CD4-positive, CD25-positive, alpha-beta regulatory T cell (primary cell): ENCODE results near the gene PRDX1. TPM values are rescaled to one million over a fixed set of nuclear protein-coding genes. Genes with fewer than 3 reads are reported as not detected.
"Not testable (repeated sequence)": the region's sequence is repeated elsewhere in the genome, so short reads cannot be mapped to it uniquely, and the experiment has no call there.

ENCODE experiments used
- ATAC-seq, 2 donors: fragments of 150-1000 bp; cut with Tn5 transposase; one replicate each; pipeline ENCODE4 v1.10.0; 2021; ENCODE audit warnings: low read depth in 2 of 2, moderate number of reproducible peaks in 2 of 2, moderate library complexity in 1 of 2
- DNase-seq, 3 donors: peaks; one replicate each; pipeline versions ENCODE4 v3.0.0 to v3.0.0-alpha.2; 2012 to 2022; ENCODE audit warnings: mixed read lengths in 1 of 3
- H3K27ac ChIP-seq: one replicate; pipeline ENCODE4 v1.7.0; 2013; ENCODE audit warnings: mild to moderate bottlenecking, low read length; ENCODE audit not compliant: insufficient read depth, poor library complexity, severe bottlenecking
- H3K27me3 ChIP-seq: one replicate; pipeline ENCODE4 v1.7.0; 2013; ENCODE audit warnings: low read length; ENCODE audit not compliant: control insufficient read depth, insufficient read depth
- H3K36me3 ChIP-seq: one replicate; pipeline ENCODE4 v1.7.0; 2013; ENCODE audit warnings: mild to moderate bottlenecking, low read length, moderate library complexity; ENCODE audit not compliant: control insufficient read depth, insufficient read depth
- H3K4me1 ChIP-seq: 2 replicates; pipeline ENCODE4 v1.7.0; 2013; ENCODE audit warnings: mild to moderate bottlenecking, low read length; ENCODE audit not compliant: insufficient read depth, control insufficient read depth, poor library complexity, severe bottlenecking
- H3K4me3 ChIP-seq: one replicate; pipeline ENCODE4 v1.7.0; 2013; ENCODE audit warnings: low read depth, mild to moderate bottlenecking, low read length, moderate library complexity
- H3K9me3 ChIP-seq, 2 experiments: 1 replicate in 1 of 2; 2 replicates in 1 of 2; pipeline ENCODE4 v1.7.0; 2013; ENCODE audit warnings: low read length in 2 of 2, mild to moderate bottlenecking in 1 of 2, moderate library complexity in 1 of 2; ENCODE audit not compliant: control insufficient read depth in 2 of 2
- H3K27ac Mint-ChIP-seq, 3 donors: one replicate each; pipeline ENCODE4 v1.8.0; 2020 to 2022; ENCODE audit warnings: mild to moderate bottlenecking in 3 of 3, mixed read lengths in 3 of 3, moderate library complexity in 2 of 3
- H3K27me3 Mint-ChIP-seq: one replicate; pipeline ENCODE4 v1.8.0; 2022; ENCODE audit warnings: mild to moderate bottlenecking, mixed read lengths
- H3K36me3 Mint-ChIP-seq: one replicate; pipeline ENCODE4 v1.8.0; 2020; ENCODE audit warnings: mixed read lengths
- H3K4me1 Mint-ChIP-seq, 4 donors: one replicate each; pipeline ENCODE4 v1.8.0; 2020 to 2022; ENCODE audit warnings: mixed read lengths in 4 of 4, mild to moderate bottlenecking in 1 of 4
- H3K4me3 Mint-ChIP-seq, 4 donors: one replicate each; pipeline ENCODE4 v1.8.0; 2020 to 2022; ENCODE audit warnings: mild to moderate bottlenecking in 4 of 4, mixed read lengths in 4 of 4, moderate library complexity in 3 of 4
- H3K9me3 Mint-ChIP-seq, 7 donors: one replicate each; pipeline ENCODE4 v1.8.0; 2020 to 2022; ENCODE audit warnings: mixed read lengths in 7 of 7, mild to moderate bottlenecking in 3 of 7, moderate library complexity in 2 of 7
- polyA plus RNA-seq, 4 donors: library from polyadenylated mRNA; unstranded; fragments of 300-500 nt; fragmentation: Illumina TruSeq; gene quantifications; one replicate each; pipeline ENCODE4 v1.2.3, GENCODE V29; 2021
- total RNA-seq: library from RNA; stranded (reverse); gene quantifications from one replicate; pipeline ENCODE4 v1.2.3, GENCODE V29; 2022

The PRDX1 gene
- total and polyA plus RNA-seq, 5 donors from 2014 or later: 96.7 to 384 (median 334) TPM

DNA sequence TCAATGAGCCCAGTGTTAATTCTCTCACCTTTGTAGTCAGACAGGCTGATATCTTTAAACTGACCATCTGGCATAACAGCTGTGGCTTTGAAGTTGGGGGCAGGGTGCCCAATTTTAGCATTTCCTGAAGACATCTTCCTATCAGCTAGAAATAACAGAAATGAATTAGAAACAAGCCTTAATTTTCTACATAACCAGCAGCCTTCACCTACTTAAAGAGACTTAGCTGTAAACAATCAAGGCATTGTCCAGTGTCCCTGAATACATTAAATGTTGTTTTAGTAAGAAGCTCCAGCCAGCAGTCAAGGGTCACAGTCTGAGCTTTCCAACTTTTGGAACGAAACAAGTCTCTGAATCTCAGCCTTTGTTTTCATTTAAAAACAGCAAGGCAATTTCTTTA, 2.8 kb downstream of the PRDX1 start:
- ATAC-seq: no peak
- H3K36me3 ChIP-seq: peaks cover 32% of the 10 kb centered on the region
- H3K9me3 Mint-ChIP-seq: no peaks in the 10 kb centered on the region
- peaks cover 15 to 47% (median 29%) of the 10 kb centered on the region in 4 donors for H3K4me1 Mint-ChIP-seq
- peak overlapping the region; percentile 60 for H3K4me3 ChIP-seq
- peak overlapping the region; percentile 76 to 95 (median 92) for H3K4me3 Mint-ChIP-seq
- no peak for DNase-seq
- H3K27ac ChIP-seq: no peak overlapping the region
- peaks cover 24% of the 10 kb centered on the region for H3K36me3 Mint-ChIP-seq
- no peaks in the 10 kb centered on the region for H3K27me3 ChIP-seq
- no peaks in the 10 kb centered on the region for H3K27me3 Mint-ChIP-seq
- peaks cover 32% of the 10 kb centered on the region for H3K4me1 ChIP-seq
- H3K27ac Mint-ChIP-seq: peak overlapping the region; percentile 57 to 83 (median 61)
- no peaks in the 10 kb centered on the region for H3K9me3 ChIP-seq

DNA sequence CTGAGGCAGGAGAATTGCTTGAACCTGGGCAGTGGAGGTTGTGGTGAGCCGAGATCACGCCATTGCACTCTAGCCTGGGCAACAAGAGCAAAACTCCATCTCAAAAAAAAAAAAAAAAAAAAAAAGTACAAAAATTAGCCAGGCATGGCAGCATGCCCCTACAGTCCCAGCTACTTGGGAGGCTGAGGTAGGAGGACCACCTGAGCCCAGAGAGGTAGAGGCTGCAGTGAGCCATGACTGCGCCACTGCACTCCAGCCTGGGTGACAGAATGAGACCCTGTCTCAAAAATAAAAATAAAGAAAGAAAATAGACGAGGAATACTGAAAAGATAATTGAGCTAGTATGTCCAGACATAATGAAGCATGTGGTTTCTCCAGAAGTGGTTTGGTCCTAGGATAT, 3.3 kb downstream of the PRDX1 start:
- DNase-seq, H3K27ac ChIP-seq, H3K9me3 ChIP-seq, H3K4me3 ChIP-seq, H3K27me3 ChIP-seq, H3K9me3 Mint-ChIP-seq, H3K27me3 Mint-ChIP-seq, ATAC-seq: not testable (repeated sequence)
- Mint-ChIP-seq H3K36me3 (peaks cover 29% of the 10 kb centered on the region), H3K27ac (peak overlapping the region in 1 of 3 donors; percentile 83), H3K4me3 (peak overlapping the region in 3 of 4 donors; percentile 76 to 95 (median 94)), H3K4me1 (peaks cover 15 to 47% (median 30%) of the 10 kb centered on the region in 4 donors)
- Histone ChIP-seq H3K36me3 (peaks cover 38% of the 10 kb centered on the region), H3K4me1 (peaks cover 32% of the 10 kb centered on the region)

DNA sequence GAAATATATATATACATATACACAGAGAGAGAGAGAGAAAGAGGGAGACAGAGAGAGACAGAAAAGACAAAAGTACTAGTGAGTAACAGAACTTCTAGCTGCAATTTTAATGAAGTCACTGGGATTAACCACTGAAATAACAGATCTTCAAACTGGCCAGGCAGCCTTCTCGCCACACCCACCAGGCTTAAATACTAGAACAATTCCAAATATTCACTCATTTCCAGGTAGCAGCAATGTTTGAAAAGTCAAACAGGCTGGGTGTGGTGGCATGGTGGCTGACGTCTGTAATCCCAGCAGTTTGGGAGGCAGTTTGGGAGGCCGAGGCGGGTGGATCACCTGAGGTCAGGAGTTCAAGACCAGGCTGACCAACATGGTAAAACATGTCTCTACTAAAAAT, 5.2 kb downstream of the PRDX1 start:
- H3K36me3 ChIP-seq: peaks cover 55% of the 10 kb centered on the region
- H3K4me1 Mint-ChIP-seq: peaks cover 9 to 36% (median 22%) of the 10 kb centered on the region in 4 donors
- peak overlapping the region in 2 of 4 donors; percentile 28 to 54 for H3K4me3 Mint-ChIP-seq
- H3K4me1 ChIP-seq: peaks cover 24% of the 10 kb centered on the region
- no peak for DNase-seq
- H3K9me3 Mint-ChIP-seq: no peaks in the 10 kb centered on the region
- peaks cover 31% of the 10 kb centered on the region for H3K36me3 Mint-ChIP-seq
- no peaks in the 10 kb centered on the region for H3K27me3 ChIP-seq
- no peak overlapping the region for H3K4me3 ChIP-seq
- H3K27ac Mint-ChIP-seq: peak overlapping the region; percentile 16 to 79 (median 38)
- H3K27me3 Mint-ChIP-seq: no peaks in the 10 kb centered on the region
- H3K27ac ChIP-seq: no peak overlapping the region
- H3K9me3 ChIP-seq: no peaks in the 10 kb centered on the region
- ATAC-seq: no peak

DNA sequence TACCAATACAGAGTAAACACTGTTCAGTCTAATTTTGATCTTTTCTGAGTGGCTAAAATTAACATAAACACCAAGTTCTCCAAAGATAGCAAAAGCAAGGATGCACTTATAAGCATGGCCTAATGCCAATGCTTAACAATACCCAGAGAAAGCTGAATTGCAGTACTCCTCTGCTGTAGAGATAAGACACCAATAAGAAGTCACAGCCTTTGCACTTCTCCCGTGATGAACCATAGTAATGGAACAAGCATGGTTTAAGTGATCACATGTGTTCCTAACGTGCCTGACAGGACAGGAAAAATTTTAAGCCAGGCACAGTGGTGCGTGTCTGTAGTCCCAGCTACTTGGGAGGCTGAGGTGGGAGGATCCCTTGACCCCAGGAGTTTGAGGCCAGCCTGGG, 5.6 kb downstream of the PRDX1 start:
- no peaks in the 10 kb centered on the region for H3K27me3 ChIP-seq
- peak overlapping the region in 1 of 4 donors; percentile 9 for H3K4me3 Mint-ChIP-seq
- peaks cover 9 to 34% (median 21%) of the 10 kb centered on the region in 4 donors for H3K4me1 Mint-ChIP-seq
- peak overlapping the region in 2 of 3 donors; percentile 16 to 79 for H3K27ac Mint-ChIP-seq
- H3K27ac ChIP-seq: no peak overlapping the region
- no peaks in the 10 kb centered on the region for H3K9me3 ChIP-seq
- H3K9me3 Mint-ChIP-seq: no peaks in the 10 kb centered on the region
- peaks cover 22% of the 10 kb centered on the region for H3K4me1 ChIP-seq
- H3K36me3 Mint-ChIP-seq: peaks cover 35% of the 10 kb centered on the region
- DNase-seq (no peak), ATAC-seq (no peak)
- H3K27me3 Mint-ChIP-seq: no peaks in the 10 kb centered on the region
- no peak overlapping the region for H3K4me3 ChIP-seq
- H3K36me3 ChIP-seq: peaks cover 60% of the 10 kb centered on the region

DNA sequence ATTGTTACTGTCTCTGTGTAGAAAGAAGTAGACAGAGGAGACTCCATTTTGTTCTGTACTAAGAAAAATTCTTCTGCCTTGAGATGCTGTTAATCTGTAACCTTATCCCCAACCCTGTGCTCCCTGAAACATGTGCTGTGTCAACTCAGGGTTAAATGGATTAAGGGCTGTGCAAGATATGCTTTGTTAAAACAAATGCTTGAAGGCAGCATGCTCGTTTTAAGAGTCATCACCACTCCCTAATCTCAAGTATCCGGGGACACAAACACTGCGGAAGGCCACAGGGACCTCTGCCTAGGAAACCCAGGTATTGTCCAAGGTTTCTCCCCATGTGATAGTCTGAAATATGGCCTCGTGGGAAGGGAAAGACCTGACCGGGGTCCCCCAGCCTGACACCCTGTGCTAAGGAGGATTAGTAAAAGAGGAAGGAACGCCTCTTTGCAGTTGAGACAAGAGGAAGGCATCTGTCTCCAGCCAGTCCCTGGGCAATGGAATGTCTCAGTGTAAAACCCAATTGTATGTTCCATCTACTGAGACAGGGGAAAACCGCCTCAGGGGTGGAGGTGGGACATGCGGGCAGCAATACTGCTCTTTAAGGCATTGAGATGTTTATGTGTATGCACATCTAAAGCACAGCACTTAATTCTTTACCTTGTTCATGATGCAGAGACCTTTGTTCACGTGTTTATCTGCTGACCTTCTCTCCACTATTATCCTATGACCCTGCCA, 8.0 kb downstream of the PRDX1 start:
- H3K27me3 Mint-ChIP-seq, H3K27ac Mint-ChIP-seq: not testable (repeated sequence)

DNA sequence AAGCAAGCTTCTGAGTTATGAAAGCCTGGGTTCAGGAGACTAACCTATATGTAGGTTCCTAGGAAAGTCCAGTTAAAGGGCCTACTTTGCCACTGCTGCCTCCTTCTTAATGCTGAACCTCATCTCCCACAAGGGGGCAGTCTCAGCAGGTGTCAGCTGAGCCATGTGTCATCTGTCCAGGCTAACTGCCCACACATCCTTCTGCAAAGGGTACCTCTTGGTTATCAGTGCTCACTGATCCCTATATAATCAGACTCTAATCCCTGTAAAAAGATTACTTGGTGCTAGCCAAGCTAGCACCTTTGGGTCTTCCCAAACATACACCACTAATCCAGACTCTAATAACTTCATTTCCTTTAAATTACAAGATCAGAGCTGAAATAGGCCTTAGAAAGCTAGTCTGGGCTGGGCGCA, 9.0 kb downstream of the PRDX1 start:
- Histone ChIP-seq H3K27ac (no peak overlapping the region), H3K4me1 (no peaks in the 10 kb centered on the region), H3K4me3 (no peak overlapping the region), H3K36me3 (peaks cover 88% of the 10 kb centered on the region), H3K27me3 (no peaks in the 10 kb centered on the region), H3K9me3 (no peaks in the 10 kb centered on the region)
- no peak overlapping the region for H3K4me3 Mint-ChIP-seq
- H3K9me3 Mint-ChIP-seq: no peaks in the 10 kb centered on the region
- ATAC-seq (peak; percentile 53 to 68), DNase-seq (peak; percentile 35 to 67 (median 56))
- H3K4me1 Mint-ChIP-seq: peaks cover 0 to 15% (median 5%) of the 10 kb centered on the region in 4 donors
- peaks cover 58% of the 10 kb centered on the region for H3K36me3 Mint-ChIP-seq
- H3K27me3 Mint-ChIP-seq: no peaks in the 10 kb centered on the region
- peak overlapping the region in 1 of 3 donors; percentile 46 for H3K27ac Mint-ChIP-seq

More for the DNA sequence above, 8.0 kb downstream of the PRDX1 start:
- H3K36me3 ChIP-seq: peaks cover 79% of the 10 kb centered on the region
- not testable (repeated sequence) for H3K27ac ChIP-seq, H3K27me3 ChIP-seq, H3K4me3 ChIP-seq, H3K4me1 ChIP-seq, H3K9me3 Mint-ChIP-seq, DNase-seq, ATAC-seq, H3K9me3 ChIP-seq, H3K4me3 Mint-ChIP-seq
- H3K4me1 Mint-ChIP-seq: peaks cover 3 to 14% (median 8%) of the 10 kb centered on the region in 4 donors
- H3K36me3 Mint-ChIP-seq: peaks cover 50% of the 10 kb centered on the region

DNA sequence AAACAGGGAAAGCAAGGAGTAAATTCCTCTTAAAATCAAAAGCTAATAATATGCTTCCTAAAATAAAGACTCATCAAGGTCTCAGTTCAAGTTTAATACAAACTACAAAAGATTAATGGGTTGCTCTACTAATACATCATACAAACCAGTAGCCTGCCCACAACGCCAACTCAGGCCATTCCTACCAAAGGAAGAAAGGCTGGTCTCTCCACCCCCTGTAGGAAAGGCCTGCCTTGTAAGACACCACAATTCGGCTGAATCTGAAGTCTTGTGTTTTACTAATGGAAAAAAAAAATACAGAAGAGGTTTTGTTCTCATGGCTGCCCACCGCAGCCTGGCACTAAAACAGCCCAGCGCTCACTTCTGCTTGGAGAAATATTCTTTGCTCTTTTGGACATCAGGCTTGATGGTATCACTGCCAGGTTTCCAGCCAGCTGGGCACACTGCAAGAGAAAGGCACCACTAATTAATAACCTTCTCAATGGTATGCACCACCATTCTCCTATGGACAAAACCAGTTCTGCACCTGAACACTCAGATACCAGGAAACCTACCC, 10.6 kb downstream of the PRDX1 start:
- peaks cover 76% of the 10 kb centered on the region for H3K36me3 ChIP-seq
- no peak overlapping the region for H3K4me3 ChIP-seq
- Mint-ChIP-seq H3K27me3 (no peaks in the 10 kb centered on the region), H3K36me3 (peaks cover 52% of the 10 kb centered on the region), H3K9me3 (no peaks in the 10 kb centered on the region), H3K4me3 (peak overlapping the region in 1 of 4 donors; percentile 63), H3K4me1 (peaks cover 0 to 12% (median 1%) of the 10 kb centered on the region in 4 donors), H3K27ac (peak overlapping the region in 1 of 3 donors; percentile 16)
- DNase-seq (no peak), ATAC-seq (no peak)
- H3K27ac ChIP-seq: no peak overlapping the region
- H3K27me3 ChIP-seq: no peaks in the 10 kb centered on the region
- H3K9me3 ChIP-seq: no peaks in the 10 kb centered on the region
- H3K4me1 ChIP-seq: no peaks in the 10 kb centered on the region
